Stimulated activated CD8-positive, alpha-beta memory T cell treated with anti-CD3 and anti-CD28 coated beads, Interleukin-4, amount 100 ng/mL, for 24 hours (primary cell): ENCODE measurements around the gene IHH.

Experiments used
- DNase-seq: peaks from one replicate; pipeline ENCODE4 v3.0.0-alpha.2; 2020; ENCODE audit warnings: low read depth

IHH gene

DNA sequence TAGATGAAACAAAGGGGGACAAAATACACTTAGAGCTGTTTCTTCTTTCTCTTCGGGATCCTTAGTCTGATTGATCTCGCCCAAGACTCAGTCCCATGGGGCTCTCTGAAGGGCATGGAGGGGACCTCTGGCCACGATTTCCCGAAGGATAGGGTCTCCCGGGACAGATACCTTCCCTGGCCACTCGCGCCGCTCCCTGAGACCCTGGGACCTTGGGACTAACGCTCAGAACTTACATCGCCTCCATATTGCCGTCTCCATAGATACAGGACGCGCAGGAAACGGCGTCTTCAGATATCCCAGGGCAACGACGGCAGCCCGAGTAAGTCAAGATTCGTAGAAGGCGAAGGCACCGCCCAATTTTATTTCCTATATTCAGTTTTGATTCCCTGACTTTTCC, 19.5 kb downstream of the IHH start, which contains the start of gene CFAP65:
Gene CFAP65, minus strand, starts transcription at position 265 of the 400 bp plus-strand sequence. CDS start 2,468 bp downstream, outside the sequence.
- no peak for DNase-seq

DNA sequence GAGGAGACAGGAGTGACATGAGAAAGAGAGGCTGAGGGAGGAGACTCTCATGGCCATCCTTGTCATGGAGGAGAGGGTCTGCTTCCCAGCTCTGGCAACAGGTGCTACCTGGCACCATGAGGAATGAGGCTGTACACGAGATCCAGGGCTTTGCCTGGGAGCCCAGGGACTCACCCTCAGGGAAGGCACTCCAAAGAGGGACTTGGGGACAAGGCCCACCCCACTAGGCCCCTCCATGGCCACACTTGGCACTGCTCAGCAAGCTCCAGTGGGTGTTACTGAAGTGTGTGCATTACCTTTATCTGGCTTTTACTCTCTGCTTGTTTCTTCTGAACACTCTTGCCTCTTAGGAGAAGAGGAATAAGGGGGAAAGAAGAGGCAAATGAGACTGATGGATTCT, 22.1 kb downstream of the IHH start:
- no peak for DNase-seq

DNA sequence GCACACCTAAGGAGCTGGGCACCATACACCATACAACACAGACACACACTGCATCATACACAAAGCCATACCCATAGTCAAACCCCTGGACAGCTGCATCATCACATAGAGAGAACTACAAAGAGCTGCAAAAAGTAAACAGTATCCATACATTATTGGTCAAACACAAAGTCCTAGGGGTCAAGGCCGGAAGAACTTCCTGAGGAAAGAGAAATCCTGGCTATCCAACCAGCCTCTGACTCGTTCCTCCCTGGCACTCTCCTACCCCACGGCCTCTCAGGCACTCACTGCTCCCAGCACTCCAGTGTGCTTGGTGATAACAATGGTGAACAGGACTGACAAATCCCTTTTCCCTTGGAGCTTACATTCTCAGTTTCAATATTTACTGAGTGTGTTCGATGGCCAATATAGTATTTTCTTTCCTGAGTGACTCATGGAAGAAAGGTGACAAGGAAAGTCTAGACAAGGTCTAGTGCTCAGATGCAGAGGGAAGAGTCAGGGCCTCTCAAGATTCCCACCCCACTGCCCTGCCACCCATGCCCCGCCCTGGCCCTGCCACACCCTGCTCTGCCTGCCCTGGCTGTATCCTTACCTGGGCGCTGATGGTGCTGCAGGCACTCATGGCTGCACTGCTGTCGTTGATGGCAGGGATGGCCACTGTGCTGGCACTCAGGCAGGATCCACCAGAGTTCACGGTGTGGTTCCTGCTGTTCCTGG, 22.8 kb downstream of the IHH start:
- no peak for DNase-seq

DNA sequence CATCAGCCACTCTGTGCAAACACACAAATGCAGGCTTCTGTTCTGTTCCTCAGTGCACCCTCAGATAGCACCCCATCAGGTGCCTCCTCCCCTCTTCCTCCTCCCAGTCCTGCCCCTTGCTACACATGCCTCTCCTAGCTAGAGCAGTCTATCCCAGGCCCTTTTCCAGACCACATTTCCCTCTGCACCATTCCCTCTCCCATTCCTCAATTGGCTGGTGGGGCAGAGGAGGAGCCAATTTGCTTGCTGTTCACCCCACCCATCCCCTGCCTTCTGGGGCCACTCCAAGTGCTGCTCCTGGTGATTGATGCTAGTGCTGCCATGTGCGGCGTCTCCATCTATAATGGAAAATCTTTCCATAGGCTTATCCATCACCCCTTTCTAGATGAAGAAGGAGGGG, 24.8 kb downstream of the IHH start:
- DNase-seq = no peak

DNA sequence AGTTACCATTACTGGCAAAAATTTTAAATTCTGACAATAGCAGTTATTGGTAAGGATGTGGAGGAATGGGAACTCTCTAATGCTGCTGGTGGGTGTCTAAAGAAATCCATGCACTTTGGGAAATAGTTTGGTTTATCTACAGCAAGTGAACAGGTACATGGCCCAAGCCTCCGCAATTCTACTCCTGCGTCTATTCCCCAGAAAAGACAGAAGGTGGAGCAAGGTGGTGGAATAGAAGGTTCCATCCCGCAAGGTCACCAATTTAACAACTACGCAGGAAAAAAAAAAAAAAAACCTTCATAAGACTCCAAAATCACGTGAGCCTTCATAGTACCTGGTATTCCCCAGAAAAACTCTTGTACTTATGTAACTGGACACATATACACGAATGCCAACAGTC, 25.9 kb downstream of the IHH start:
- DNase-seq = no peak

DNA sequence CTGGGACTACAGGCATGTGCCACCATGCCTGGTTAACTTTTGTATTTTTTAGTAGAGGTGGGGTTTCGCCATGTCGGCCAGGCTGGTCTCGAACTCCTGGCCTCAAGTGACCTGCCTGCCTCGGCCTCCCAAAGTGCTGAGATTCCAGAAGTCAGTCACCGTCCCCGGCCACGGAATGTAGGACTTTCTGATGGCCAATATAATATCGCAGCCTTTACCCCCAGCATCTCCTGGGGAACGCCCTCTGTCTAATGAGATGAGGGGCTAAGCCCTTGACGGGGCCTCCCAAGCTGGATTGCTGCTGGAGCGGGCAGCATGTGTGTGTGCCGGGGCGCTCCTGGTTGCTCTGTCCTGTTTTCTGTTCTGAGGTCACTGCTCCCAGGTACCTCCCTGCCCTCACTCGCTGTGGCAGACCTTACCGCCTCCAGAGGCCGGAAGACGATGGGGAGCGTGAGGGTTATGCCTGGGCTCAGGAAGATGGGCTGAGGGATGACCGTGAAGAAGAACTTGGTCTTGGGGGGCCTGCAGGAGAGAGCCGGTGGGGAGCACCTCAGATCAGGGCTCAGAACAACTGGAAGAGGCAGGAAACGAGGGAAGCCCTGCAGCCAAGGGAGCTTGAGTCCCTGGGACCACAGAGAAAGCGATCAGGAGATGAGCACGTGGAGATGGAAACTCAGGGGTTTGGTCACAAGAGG, 28.5 kb downstream of the IHH start:
- no peak for DNase-seq

DNA sequence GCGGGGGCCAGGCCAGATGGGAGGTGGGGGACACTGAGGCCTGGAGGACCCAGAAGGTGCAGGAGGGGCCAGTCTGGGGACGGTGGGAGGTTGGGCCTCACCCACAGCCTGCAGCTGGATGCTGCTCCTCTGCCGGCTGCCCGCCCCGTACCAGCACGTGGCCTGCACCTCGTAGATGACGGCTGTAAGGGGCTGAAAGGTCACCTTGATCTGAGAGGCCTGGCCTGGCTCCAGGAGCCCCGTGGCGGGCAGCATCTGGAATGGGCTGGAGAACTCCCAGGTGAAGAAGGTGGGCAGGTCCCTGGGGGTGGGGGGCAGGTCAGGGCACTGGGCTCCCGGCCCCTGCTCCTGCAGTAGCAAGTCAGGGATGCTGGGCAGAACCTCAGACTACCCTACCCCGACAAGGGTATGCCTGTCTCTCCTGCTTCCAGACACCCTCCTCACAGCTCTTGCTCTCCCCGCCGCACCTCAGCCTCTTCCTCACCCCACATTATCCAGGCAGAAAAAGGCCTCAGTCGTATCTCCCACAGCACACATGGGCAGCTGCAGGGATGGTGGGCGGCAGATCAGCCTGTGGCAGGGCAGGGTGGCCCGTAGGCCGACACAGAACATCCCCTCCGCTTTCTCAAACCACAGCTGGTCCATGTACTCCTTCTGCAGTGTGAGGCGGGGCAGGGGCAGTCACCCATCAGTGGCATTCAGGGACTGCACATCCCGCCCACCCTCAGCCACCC, 29.5 kb downstream of the IHH start:
- no peak for DNase-seq

DNA sequence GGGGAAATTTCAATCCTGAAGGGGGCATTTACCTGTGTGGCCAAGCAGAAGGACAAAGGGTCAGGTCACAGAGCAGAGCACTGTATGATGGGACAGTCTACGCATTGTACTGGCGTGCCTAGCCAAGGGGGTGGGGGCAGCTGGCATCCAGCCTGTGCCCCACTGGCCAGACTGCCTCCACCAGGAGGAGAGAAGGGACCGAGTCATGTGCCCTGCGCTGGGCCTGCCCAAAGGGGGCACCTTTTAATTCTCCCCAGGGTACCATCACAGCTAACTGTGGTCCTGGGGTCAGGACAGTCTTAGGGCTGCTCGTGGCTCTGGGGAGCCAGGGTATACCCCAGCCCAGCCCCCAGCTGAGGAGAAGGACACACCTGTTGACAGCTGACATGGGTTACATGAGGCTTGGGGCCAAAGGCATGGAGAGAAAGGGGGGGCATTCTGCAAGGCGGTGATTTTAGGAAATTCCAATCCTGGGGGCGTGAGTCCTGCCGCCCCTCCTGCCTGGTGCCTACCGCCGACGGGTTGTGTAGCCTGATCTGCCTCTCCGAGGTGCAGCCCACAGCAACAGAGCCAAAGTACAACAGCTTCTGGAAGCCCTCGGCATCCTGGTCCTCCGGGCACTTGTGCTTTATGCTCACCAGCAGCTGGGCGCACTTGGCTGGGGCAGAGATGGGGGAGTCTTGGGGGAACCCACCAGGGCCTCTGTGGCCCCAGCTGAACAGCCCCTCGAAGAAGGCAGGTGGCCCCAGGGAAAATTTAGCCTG, 30.4 kb downstream of the IHH start:
- DNase-seq = no peak

DNA sequence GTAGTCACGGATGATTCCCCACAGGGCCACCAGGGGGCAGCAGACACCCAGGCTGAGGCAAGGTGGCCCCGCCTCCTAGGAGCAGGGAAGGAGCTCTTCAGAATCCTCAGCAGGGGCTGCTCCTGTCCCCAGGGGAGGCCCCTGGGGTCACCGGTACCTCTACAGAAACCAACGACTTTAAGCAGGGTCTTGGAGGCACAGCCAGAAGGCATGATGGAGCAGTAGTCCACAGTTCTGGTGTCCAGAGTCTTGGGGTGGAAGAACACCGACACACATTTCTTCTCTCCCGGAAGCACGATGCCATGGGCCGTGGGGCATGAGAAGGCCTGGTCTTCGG, 30.9 kb downstream of the IHH start:
- peak; percentile 68 for DNase-seq

DNA sequence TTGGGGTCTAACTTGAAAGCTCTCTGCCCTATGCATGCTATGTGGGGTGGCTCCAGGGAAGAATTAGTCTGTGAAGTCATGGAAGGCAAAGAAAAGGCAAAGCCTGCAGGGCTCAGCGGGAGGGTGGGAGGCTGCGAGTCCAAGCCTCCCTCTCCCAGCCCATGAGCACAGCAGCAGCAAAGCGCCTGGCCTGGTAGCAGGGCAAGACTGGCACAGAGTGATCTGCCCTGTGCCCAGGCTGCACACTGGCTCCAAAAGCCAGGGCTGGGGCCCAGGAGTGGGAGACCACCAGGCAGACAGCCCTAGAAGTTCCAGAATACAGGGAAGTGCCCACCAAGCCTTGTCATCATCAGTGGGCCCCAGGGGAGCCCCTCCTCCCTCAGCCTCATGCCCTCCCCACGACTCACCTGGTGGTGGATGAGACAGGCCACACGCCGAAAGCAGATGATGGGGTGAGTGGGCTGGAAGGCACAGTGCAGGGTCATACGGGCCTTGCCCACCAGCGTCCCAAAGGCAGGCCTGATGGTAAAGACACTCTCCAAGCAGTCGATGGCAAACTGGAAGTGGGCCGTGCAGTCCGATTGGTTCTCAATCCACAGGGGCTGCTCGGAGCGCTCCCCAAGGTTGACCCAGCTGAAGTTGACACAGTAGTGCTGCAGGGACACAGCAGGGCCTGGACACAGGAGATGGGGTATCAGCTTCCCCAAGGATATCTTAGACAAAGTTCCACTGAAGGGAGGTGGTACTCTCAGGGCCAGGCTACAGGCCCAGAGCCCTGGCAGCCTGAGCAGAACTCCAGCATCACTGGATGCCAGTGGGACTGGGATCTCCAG, 31.5 kb downstream of the IHH start:
- no peak for DNase-seq

DNA sequence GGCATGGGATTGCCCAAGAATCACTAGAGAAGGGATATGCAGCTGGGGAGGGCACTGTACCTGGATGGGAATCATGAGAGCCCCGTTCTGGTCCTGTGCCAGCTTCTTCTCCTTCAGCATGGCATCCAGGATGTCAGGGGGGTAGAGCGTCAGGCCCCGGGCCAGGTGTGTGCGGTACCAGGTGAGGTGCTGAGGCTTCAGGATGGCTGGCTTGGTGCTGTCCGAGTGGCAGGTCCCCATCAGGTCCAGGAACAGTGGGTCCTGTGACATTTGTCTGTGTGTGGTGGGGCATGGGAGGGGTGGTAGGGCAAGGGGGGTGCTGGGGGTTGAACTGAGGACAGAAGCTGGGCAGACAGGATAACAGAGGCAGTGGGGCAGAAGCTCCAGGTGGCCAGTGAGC, 32.6 kb downstream of the IHH start:
- no peak for DNase-seq

DNA sequence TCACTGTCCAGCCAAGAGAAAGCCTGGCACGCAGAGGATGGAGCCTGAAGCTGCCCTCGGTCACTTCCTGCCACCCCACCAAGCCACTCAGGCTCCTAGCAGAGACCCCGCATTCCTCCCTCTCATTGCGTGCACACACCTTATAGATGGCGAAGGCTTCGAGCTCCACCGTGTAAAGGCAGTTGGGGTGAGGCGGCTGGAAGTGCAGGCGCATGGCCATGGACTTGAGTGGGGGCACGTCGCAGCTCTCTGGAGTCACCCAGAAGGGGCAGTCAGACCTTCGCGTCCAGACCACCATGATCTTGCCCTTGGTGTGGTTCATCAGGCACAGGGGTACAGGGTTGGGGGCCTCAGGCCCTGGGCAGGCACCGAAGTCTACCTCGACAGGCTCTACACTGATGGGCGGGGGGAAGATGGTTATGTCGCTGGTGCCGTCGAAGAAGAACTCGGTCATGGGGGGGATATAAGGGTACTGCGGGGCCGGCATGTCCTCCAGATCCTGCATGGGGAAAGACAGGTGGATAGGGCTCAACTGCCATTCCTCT, 33.1 kb downstream of the IHH start:
- DNase-seq = no peak

DNA sequence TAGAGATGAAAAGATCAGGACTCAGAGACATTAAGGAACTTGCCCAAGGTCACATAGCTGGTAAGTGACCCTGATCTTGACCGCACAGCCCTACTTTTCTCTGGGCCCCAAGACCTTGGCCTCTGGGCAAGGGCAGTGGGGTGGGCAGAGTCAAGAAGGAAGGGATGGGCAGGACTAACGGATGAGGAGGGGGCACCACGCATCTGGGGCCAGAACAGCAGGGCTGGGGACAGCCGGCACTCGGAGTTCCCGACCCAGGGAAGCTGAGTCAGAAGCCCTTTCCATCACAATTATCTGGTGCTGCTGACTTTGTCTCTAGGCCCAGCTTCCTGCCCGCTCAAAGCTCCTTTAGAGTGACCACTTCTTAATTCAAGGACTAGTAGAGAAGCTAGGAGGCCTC, 33.8 kb downstream of the IHH start:
- DNase-seq = no peak

DNA sequence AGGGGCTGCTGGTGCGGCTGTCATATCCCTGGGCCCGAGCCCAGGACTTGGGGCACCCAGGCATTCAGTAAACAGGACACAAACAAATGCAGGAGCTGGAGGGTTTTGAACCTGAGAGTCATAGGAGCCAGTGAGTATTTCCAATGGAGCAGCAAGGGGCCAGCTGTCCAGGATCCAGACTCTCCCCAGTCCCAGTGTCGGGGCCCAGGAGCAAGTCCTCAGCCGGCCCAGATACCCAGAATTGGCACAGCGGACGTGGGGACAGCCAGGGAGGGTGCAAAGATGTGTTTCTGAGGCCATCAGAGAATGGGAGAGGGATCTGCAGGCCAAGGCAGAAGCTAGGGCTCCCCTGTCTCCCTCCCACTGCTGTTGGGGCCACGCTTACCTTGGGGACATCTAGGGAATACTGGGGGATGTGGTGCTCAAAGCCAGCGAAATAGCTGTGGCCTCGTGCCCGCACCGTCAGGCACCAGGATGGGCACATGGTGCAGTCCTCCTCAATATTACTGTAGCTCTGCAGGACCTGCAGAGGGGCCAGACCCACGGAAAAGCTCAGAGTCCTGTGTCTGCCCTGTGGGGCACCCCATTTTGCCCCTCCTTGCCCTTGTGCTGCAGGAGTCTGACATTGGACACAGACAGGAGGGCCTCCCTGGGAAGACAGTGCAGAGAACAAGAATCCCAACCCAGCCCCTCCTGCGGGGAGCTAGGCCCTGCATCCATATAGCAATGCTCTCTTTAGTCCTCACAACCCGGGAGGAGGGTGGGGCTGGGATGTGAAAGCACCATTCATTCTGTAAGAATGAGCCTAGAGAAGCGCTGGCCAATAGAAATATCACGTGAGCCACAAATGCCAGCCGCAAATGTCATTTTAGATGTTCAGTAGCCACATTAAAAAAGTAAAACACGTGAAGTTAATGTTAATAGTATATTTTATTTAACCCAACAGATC, 34.8 kb downstream of the IHH start:
- DNase-seq = no peak

DNA sequence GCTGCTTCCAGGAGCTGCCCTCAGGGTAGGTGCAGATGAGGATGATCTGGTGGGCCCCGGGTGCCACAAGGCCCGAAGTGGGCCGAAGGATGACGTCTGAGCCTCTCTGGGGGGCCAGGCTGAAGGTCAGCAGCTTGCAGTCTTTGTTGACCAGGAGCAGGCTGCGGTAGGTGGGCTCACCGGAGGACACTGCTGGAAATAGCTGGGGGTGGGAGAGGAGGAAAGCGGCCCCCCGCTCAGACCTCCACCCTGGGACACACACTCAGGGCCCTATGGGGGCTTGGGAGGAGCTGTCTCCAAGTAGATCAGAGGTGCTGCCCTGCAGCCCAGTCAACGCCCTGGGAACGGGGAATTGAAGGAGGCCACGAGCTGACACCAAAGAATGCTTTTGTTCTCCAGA, 36.7 kb downstream of the IHH start:
- no peak for DNase-seq

DNA sequence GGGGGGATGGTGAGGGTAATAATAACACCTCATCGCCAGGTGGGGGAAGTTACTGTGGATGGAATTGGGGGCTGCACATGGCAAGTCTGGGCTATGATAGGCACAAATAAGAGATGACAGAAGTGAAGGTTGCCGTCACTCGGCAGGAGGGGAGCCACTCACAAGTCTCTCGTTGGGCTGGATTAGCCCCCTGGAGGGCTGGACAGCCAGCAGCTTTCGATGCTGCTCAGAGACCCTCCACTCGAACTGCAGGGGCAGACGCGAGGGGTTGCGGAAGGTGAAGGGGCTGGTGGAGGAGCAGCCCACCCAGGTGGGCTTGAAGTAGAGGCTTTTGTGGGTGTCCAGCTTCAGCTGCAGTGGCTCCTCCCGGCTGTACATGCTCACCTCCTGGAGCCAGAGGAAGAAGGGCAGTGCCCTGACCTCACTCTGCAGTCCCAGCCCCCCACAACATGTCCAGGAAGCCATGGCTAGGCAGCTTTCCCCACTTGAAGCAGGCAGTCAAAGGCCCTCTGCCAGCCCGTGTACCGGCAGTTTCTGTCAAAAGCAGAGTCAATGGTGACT, 37.6 kb downstream of the IHH start:
- no peak for DNase-seq

DNA sequence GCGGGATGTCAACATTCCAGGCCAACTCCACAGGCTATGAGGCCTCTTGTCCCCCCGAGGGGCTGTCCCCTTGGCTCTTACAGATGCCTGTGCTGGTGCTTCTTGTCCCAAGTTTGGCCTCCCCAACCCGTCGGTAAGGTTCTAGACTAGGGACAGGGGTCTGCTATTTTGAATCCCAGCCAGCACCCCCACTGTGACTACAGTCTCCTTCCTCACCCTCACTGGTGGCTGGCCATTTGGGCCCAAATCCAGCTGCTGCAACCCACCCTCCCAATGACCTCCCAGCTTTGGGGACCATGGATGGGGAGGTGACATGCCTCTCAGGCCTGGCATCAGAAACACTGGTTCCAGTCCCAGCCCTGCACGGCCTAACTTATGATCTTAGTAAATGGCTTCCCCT, 38.1 kb downstream of the IHH start:
- no peak for DNase-seq

DNA sequence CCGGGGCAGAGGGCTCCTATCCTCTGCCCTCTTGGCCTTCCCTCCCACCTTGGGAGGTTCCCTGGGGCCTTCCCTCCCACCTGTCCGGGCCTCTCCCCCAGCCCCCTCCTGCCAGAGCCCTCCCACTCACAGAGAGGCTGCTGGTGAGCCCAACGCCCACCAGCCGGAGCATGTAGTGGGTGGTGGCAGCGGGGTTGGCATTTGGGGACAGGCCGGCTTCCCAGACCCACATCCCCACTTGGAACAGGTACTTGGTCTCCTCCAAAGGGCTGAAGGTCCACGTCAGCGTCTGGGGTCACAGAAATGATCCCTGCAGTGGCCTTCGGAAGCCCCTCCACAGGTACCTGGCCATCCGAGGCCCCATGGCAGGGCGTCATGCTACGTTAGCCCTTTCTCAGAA, 38.7 kb downstream of the IHH start:
- DNase-seq = no peak

DNA sequence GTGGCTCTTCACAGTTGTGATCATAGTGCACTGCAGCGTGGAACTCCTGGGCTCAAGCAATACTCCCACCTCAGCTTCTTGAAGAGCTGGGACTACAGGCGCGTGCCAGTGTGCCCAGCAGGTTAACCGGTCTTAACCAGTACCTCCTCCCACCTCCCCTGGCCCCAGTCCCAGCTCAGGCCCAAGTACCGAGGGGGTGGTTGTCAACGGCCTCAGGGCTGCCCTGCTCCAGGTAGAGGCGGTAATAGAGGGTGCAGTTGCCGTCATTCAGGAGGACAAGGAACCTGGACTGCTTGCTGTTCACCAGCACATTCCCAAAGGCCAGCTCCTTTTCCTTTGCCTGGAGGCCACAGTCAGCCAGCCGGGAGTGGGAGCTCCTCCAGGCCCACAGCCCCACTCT, 39.1 kb downstream of the IHH start:
- no peak for DNase-seq
